WTC11 (cell line): Measurements from ENCODE around the gene EMSY.

Source experiments
- CTCF ChIP-seq: fragments of 200-600 bp; IDR thresholded peaks from 2 replicates; pipeline ENCODE4 v1.8.0; 2022; ENCODE audit warnings: antibody characterized with exemption
- USF1 ChIP-seq: sonication (generic); formaldehyde crosslinking; IDR thresholded peaks from 2 replicates; pipeline ENCODE4 v1.8.0; 2022; ENCODE audit warnings: mild to moderate bottlenecking, missing genetic modification reagents

- TF ChIP-seq CTCF: no peak
- TF ChIP-seq USF1 (CRISPR knock-in tag): no peak
Measured at GRCh38 chr11:76495019-76495418, 50.2 kb downstream of the EMSY start.
